Measurements from ENCODE around the gene CYP27A1.

CYP27A1 gene

GRCh38 chr2:218798767-218799504 is 17.0 kb downstream of the CYP27A1 start:
- no peak for DNase-seq (ENCODE audit: extremely low read depth, insufficient read length)
- no peak overlapping the region for H3K4me3 ChIP-seq (replicated peaks; ENCODE audit: low read depth, low read length)
- no peak for TF ChIP-seq CTCF (IDR thresholded peaks at IDR 0.05; ENCODE audit: insufficient read depth, low read length, poor library complexity, severe bottlenecking)

GRCh38 chr2:218799990-218800389 is 18.0 kb downstream of the CYP27A1 start:
- no peak for TF ChIP-seq CTCF (IDR thresholded peaks at IDR 0.05; ENCODE audit: insufficient read depth, low read length, poor library complexity, severe bottlenecking)
- H3K36me3 ChIP-seq (ENCODE audit: control insufficient read depth, insufficient read depth, low read length) = no peaks in the 10 kb centered on the region
- no peak for DNase-seq (ENCODE audit: extremely low read depth, insufficient read length)
- no peak overlapping the region for H3K4me3 ChIP-seq (replicated peaks; ENCODE audit: low read depth, low read length)
- no peaks in the 10 kb centered on the region for H3K27me3 ChIP-seq (replicated peaks; ENCODE audit: control insufficient read depth, insufficient read depth, low read length)

More at GRCh38 chr2:218798767-218799504, 17.0 kb downstream of the CYP27A1 start:
- H3K36me3 ChIP-seq (ENCODE audit: control insufficient read depth, insufficient read depth, low read length) = no peaks in the 10 kb centered on the region
- no peaks in the 10 kb centered on the region; the same call in 1 of the 2 replicates for H3K27me3 ChIP-seq (replicated peaks; ENCODE audit: control insufficient read depth, insufficient read depth, low read length)

- no peak for TF ChIP-seq CTCF (IDR thresholded peaks at IDR 0.05; ENCODE audit: insufficient read depth, low read length, poor library complexity, severe bottlenecking)
These were observed 20.5 kb downstream of the CYP27A1 start for GRCh38 chr2:218802386-218802994.

GRCh38 chr2:218804817-218805216 is 22.9 kb downstream of the CYP27A1 start:
- Histone ChIP-seq H3K36me3 (ENCODE audit: control insufficient read depth, insufficient read depth, low read length) (no peaks in the 10 kb centered on the region), H3K4me3 (replicated peaks; ENCODE audit: low read depth, low read length) (no peak overlapping the region), H3K27me3 (replicated peaks; ENCODE audit: control insufficient read depth, insufficient read depth, low read length) (no peaks in the 10 kb centered on the region)
- DNase-seq (ENCODE audit: extremely low read depth, insufficient read length) = no peak
- TF ChIP-seq CTCF (IDR thresholded peaks at IDR 0.05; ENCODE audit: insufficient read depth, low read length, poor library complexity, severe bottlenecking) = no peak

More at GRCh38 chr2:218802386-218802994, 20.5 kb downstream of the CYP27A1 start:
- H3K36me3 ChIP-seq (ENCODE audit: control insufficient read depth, insufficient read depth, low read length) = no peaks in the 10 kb centered on the region
- H3K27me3 ChIP-seq (replicated peaks; ENCODE audit: control insufficient read depth, insufficient read depth, low read length) = no peaks in the 10 kb centered on the region
- H3K4me3 ChIP-seq (replicated peaks; ENCODE audit: low read depth, low read length) = no peak overlapping the region
- no peak for DNase-seq (ENCODE audit: extremely low read depth, insufficient read length)

GRCh38 chr2:218805627-218806026 is 23.7 kb downstream of the CYP27A1 start:
- Histone ChIP-seq H3K4me3 (replicated peaks; ENCODE audit: low read depth, low read length) (no peak overlapping the region), H3K36me3 (ENCODE audit: control insufficient read depth, insufficient read depth, low read length) (no peaks in the 10 kb centered on the region), H3K27me3 (replicated peaks; ENCODE audit: control insufficient read depth, insufficient read depth, low read length) (no peaks in the 10 kb centered on the region)
- TF ChIP-seq CTCF (IDR thresholded peaks at IDR 0.05; ENCODE audit: insufficient read depth, low read length, poor library complexity, severe bottlenecking) = no peak
- DNase-seq (ENCODE audit: extremely low read depth, insufficient read length) = no peak
